Measurements from ENCODE around the gene MED28.

MED28 gene

DNA sequence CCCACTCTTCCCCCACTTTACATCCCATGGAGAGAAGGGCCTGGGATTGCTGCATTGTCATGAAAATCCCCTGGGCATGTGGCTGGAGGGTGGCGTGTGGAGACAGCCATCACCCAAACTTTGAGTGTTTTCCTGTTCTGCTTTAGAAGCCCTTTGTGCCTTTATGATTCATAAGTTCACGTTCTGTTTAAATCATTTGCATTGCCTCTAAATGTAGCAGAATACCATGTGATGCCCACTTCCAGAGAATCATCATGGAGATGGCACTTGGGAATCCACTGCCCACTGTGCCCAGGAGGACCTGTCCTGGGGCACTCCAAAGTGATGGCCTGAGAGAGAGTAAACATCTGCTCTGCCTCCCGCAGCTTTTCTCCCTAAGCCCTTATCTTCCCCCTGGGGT is 52.8 kb downstream of the MED28 start:
- no peak for DNase-seq (ENCODE audit: low spot score)

DNA sequence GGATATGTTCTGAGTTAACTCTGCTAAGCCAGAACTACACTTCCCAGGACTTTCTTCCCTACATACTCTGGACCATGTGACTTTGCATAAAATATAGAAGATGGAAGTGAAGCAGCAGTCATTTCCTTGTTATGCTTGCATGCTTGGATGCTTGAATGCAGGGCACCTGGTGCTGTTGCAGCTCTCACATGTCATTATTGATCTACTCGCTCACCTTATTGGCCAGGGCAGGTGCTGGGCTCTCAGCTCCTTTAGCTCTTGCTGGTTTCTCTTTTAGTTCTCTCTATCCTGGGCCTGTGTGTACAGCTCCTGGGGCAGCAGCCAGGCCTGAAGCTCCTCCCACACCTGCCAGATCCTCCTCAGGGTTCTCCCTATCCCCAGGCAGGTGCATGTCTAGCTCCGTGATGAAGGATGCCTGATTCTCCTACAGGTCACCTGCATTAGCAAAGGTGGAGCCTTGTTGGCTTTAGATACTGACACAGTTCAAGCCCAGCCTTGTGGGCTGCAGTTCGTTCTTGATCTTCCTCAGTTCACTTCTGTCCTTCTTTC is 53.3 kb downstream of the MED28 start:
- no peak for DNase-seq (ENCODE audit: low spot score)

DNA sequence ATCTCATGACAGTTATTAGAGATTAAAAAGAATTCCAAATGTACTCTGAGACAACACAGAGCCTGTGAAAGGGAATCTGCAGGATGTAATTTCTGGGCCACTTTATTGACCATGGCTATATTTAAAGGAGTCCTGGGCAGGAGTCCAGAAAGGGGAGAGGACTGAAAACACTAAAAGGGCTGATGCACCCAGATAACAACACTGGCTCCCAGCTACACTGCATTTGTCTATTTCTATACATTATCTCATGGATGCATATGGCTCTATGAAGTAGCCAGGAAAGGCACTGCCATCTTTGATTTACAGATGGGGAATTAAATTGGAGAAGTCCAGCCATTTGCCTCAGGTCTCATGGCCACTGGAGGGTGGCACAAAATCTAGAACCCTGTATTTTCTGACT is 56.0 kb downstream of the MED28 start:
- DNase-seq (ENCODE audit: low spot score) = no peak

DNA sequence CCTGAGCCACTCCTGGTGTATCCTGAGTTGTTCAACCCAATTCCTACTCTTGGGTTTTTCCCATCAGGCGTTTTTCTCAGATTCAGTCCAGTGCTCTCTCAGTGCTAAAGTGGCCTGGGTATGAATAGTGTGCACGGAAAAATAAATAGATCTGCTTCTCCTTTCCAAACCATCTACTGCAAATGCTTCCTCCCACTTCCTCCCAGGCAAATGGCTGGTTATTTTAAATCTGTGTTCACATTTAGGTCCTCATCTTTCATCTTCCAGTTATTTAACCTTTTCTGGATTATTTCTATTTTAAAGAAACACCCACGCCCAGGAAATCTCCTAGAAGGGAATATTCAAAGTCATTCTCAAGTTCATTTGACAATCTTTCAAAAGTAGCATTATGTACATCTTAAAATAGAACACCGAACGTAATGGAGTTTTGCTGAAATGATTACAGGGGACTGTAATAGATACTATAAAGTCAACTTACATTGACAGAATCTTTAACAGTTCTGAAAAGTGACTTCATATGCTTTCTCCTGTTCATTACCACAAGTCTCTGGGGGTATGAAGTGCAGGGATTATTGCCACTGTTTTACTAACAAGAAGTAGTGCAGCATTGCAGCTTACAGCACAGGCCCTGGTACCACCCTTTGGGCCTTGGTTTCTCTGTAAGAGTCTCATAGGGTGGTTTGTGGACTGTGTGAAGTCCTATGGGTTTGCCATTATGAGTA is 66.3 kb downstream of the MED28 start:
- DNase-seq (ENCODE audit: low spot score) = no peak

GRCh38 chr4:17681281-17682221 is 67.1 kb downstream of the MED28 start:
- no peak for DNase-seq (ENCODE audit: low spot score)

- DNase-seq (ENCODE audit: low spot score) = no peak
Measured at GRCh38 chr4:17682222-17682566, 67.8 kb downstream of the MED28 start.

All from CD4-positive, alpha-beta T cell treated with Interleukin-6 at 100 ng/mL for 8 hours (primary cell).